ENCODE measurements around the gene KIAA1614.

Gene KIAA1614

DNA sequence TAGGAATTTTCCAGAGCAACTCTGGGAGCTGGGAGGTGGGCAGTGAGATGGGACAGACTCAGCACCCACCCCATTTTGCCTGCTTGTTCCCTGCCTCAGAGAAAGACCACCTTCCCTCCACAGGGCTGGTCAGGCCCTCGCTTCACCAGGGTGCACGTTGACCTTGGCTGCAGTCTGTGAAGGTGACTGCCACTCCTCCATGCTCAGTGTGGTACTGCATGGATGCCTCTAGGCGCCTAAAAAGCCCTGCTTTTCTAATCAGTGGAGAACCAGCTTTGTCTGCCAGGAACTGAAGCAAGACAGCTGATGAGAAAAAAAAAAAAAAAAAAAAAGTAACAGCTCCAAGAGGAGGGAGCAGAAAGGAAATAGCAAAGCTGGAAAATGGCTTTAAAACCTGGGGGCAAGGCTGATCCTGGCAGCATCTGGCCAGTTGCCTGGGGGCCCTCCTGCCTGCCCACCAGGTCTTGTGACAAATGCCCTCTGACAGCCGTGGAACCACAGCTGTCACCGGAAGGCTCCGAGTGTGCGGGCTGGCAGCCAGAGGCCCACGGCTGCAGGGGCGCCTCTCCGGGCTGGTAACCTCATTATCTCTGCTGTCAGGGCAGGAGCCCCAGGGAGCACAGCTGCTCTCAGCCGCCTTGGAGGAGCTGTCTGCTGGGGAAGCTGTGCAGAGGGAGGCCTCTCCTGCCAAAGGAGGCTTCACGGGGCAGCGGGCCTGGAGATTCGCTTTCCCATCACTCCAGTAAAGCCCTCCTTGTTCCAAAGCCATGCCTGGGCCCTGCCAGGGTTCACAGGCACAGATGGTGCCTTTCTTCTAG, 13.7 kb downstream of the KIAA1614 start:
- H3K9ac ChIP-seq (ENCODE audit: low read depth, low read length), result no peak overlapping the region
- no peaks in the 10 kb centered on the region for H3K9me3 ChIP-seq (ENCODE audit: control insufficient read depth, insufficient read depth, low read length)
- H3K4me1 ChIP-seq (ENCODE audit: insufficient read depth, low read length), result peaks cover 36% of the 10 kb centered on the region
- no peaks in the 10 kb centered on the region for H3K36me3 ChIP-seq (ENCODE audit: insufficient read depth, low read length)

DNA sequence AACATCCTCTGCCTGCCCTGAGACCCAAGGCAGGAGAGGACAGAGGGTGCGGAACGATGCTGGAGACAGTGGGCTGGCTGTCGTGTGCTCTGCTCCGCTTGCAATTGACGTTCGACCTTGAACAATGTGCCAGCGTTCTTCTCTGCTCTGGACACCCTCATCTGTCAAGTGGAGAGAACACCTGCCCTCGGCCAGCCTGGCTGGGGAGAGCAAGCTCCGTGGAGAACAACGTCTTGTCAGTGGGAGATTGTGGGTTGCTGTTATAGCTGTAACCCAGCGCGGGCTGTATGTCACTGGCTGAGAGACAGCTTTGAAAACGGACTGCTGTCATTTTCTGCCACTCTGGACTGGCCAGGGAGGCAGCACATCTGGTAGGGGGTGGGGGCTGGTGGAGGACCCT, 14.7 kb downstream of the KIAA1614 start:
- H3K9me3 ChIP-seq (ENCODE audit: control insufficient read depth, insufficient read depth, low read length), result no peaks in the 10 kb centered on the region
- H3K9ac ChIP-seq (ENCODE audit: low read depth, low read length), result no peak overlapping the region
- peaks cover 32% of the 10 kb centered on the region for H3K4me1 ChIP-seq (ENCODE audit: insufficient read depth, low read length)
- no peaks in the 10 kb centered on the region for H3K36me3 ChIP-seq (ENCODE audit: insufficient read depth, low read length)

DNA sequence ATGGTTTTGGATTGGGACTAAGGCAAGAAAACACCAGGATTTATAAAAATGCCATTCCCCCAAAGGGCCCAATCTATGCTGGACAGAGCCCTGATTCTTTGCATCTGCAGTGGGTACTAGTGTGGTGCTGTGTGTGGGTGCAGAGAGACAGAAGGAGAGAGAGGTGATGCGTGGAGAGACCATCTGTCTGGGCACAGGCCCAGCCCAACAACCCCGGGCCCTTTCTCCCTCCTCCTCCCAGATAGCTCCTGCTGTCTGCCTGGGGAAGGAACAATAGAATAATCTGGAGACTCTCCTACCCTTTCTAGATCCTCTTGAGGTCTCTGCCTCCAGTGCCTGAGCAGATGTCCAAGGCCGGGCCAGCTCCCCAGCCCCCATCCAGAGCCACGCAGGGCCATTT, 15.1 kb downstream of the KIAA1614 start:
- Histone ChIP-seq H3K9me3 (ENCODE audit: control insufficient read depth, insufficient read depth, low read length) (no peaks in the 10 kb centered on the region), H3K4me1 (ENCODE audit: insufficient read depth, low read length) (peaks cover 27% of the 10 kb centered on the region), H3K36me3 (ENCODE audit: insufficient read depth, low read length) (no peaks in the 10 kb centered on the region; the same call in 1 of the 2 replicates), H3K9ac (ENCODE audit: low read depth, low read length) (no peak overlapping the region)

GRCh38 chr1:180928331-180929230, 15.9 kb downstream of the KIAA1614 start:
- no peaks in the 10 kb centered on the region; the same call in 1 of the 2 replicates for H3K36me3 ChIP-seq (ENCODE audit: insufficient read depth, low read length)
- no peaks in the 10 kb centered on the region for H3K9me3 ChIP-seq (ENCODE audit: control insufficient read depth, insufficient read depth, low read length)
- H3K9ac ChIP-seq (ENCODE audit: low read depth, low read length), result no peak overlapping the region
- H3K4me1 ChIP-seq (ENCODE audit: insufficient read depth, low read length), result peaks cover 24% of the 10 kb centered on the region

DNA sequence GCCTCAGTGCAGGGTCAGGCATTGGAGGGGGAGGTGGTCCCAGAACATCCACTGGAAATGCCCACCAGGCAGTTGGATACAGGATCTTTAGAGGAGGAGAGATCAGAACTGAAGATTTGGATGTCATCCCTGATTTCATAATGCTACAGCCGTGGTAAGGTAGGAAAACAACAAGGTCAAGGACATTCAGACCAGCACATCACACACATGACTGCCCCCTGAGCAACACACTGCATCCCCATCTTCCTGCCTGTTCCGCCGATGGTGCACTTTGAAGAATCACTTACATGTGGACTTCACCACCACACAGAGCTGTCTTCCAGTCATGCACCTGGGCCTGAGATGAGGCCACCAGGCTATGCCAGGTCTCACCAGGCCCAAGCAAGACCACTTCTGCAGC, 16.7 kb downstream of the KIAA1614 start:
- Histone ChIP-seq H3K36me3 (ENCODE audit: insufficient read depth, low read length) (no peaks in the 10 kb centered on the region; the same call in 1 of the 2 replicates), H3K9ac (ENCODE audit: low read depth, low read length) (no peak overlapping the region), H3K4me1 (ENCODE audit: insufficient read depth, low read length) (peaks cover 15% of the 10 kb centered on the region), H3K9me3 (ENCODE audit: control insufficient read depth, insufficient read depth, low read length) (no peaks in the 10 kb centered on the region)

GRCh38 chr1:180930687-180931086, 18.0 kb downstream of the KIAA1614 start:
- Histone ChIP-seq H3K9ac (ENCODE audit: low read depth, low read length) (no peak overlapping the region), H3K36me3 (ENCODE audit: insufficient read depth, low read length) (no peaks in the 10 kb centered on the region; the same call in 1 of the 2 replicates), H3K4me1 (ENCODE audit: insufficient read depth, low read length) (peaks cover 5% of the 10 kb centered on the region), H3K9me3 (ENCODE audit: control insufficient read depth, insufficient read depth, low read length) (no peaks in the 10 kb centered on the region)

- H3K4me1 ChIP-seq (ENCODE audit: insufficient read depth, low read length), result no peaks in the 10 kb centered on the region
- H3K9ac ChIP-seq (ENCODE audit: low read depth, low read length), result no peak overlapping the region
- no peaks in the 10 kb centered on the region for H3K9me3 ChIP-seq (ENCODE audit: control insufficient read depth, insufficient read depth, low read length)
- H3K36me3 ChIP-seq (ENCODE audit: insufficient read depth, low read length), result no peaks in the 10 kb centered on the region; the same call in 1 of the 2 replicates
These were observed 18.8 kb downstream of the KIAA1614 start for GRCh38 chr1:180931529-180931928.

DNA sequence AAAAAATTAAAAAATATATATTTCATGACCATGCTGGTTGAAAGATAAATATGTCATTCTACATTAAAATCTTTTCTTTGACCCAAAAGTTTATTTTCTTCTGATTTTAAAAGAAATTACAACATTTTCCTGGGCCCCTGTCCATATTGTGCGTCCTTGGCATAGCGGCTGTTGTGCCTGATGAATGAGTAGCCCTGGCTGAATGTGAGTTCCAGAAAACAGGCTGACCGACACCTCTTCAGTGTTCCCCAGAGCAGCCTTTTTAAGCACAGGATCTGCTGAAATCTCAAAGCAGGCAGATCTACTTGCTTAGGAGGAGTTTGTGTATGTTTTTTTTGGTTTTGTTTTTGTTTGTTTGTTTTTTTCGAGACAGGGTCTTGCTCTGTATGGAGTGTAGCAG, 19.7 kb downstream of the KIAA1614 start:
- H3K9me3 ChIP-seq (ENCODE audit: control insufficient read depth, insufficient read depth, low read length), result no peaks in the 10 kb centered on the region
- no peaks in the 10 kb centered on the region for H3K4me1 ChIP-seq (ENCODE audit: insufficient read depth, low read length)
- no peaks in the 10 kb centered on the region; the same call in 1 of the 2 replicates for H3K36me3 ChIP-seq (ENCODE audit: insufficient read depth, low read length)
- H3K9ac ChIP-seq (ENCODE audit: low read depth, low read length), result no peak overlapping the region

GRCh38 chr1:180933141-180933540, 20.4 kb downstream of the KIAA1614 start:
- no peaks in the 10 kb centered on the region for H3K4me1 ChIP-seq (ENCODE audit: insufficient read depth, low read length)
- H3K36me3 ChIP-seq (ENCODE audit: insufficient read depth, low read length), result no peaks in the 10 kb centered on the region; the same call in 1 of the 2 replicates
- no peak overlapping the region for H3K9ac ChIP-seq (ENCODE audit: low read depth, low read length)
- H3K9me3 ChIP-seq (ENCODE audit: control insufficient read depth, insufficient read depth, low read length), result no peaks in the 10 kb centered on the region

GRCh38 chr1:180934563-180934962, 21.9 kb downstream of the KIAA1614 start:
- Histone ChIP-seq H3K4me1 (ENCODE audit: insufficient read depth, low read length) (no peaks in the 10 kb centered on the region), H3K9ac (ENCODE audit: low read depth, low read length) (no peak overlapping the region), H3K36me3 (ENCODE audit: insufficient read depth, low read length) (no peaks in the 10 kb centered on the region; the same call in 1 of the 2 replicates), H3K9me3 (ENCODE audit: control insufficient read depth, insufficient read depth, low read length) (no peaks in the 10 kb centered on the region)

DNA sequence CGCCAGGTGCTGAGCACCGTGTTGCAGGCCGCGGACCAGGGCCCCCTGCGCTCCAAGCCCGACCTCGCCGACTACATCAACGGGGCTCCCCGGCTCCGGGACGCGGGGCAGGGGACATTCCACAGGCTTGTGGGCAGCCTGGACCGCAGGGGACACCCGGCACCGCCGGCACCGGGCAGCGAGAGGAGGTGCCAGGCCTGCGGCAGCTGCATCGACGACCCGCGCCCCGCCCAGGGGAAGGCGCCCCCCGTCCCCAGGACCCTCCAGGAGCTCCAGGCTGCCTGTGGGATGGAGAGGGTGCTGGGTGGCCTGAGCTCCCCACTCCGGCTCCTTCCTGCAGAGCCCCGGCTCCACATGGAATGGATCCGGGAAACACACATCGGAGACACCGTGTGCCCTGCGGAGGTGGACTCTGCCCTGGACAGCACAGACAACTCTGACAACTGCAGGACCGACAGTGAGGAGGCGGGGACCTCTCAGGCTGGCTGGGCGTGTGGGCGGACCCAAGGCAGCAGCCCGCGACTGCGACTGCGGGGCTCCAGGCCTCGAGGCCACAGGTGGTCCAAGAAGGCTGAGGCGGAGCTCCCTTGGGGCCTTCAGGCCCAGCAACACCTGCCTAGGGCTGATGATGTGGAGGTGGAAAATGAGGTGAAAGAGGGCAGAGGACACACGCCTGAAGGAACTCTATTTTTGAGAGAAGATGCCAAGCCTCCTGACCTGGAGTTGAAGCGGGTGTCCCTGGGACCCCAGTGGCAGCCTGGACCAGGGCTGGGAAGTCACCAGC, 22.8 kb downstream of the KIAA1614 start:
- H3K4me1 ChIP-seq (ENCODE audit: insufficient read depth, low read length), result no peaks in the 10 kb centered on the region
- no peaks in the 10 kb centered on the region for H3K9me3 ChIP-seq (ENCODE audit: control insufficient read depth, insufficient read depth, low read length)

DNA sequence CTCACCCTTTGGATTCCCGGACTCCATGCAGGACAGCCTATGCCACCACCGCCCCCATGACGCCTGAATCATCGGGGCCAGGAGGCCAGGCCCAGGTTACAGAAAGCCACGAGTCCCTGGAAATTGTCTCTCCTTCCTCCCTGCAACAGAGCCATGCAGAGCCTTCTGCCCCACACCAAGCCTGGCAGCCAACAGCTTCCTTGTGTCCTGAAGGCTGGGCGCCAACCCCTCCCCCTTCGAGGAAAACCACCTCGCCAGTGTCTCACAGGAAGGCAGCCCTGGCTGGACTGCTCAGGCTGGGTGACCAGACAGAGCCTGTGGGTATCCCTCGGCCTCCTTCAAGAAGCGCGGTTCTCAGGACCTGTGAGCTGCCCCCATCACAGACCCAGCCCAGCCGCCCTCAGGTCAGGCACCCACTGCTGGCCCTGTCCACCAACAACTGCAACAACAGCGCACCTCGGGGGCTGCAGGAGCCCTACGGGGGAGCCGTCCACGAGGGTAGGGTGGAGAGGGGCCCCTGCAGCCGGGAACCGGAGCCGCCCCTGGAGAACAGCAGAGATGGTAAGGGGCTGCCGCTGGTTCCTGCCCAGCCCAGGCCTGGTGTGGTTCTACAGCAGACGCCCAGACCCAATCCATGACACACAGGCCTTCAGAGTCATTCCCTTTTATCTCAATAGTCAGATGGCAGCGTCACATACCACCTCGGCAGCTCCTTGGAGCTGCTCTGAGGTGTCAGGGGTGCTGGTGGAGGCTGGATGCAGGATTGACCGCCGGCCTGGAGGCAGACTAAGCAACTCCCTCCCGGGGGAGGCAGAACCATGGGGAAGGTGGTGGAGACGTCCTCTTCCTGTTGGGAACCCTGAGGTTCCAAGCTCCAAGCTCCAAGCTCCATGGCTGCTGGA, 23.7 kb downstream of the KIAA1614 start:
- Histone ChIP-seq H3K9ac (ENCODE audit: low read depth, low read length) (no peak overlapping the region), H3K4me1 (ENCODE audit: insufficient read depth, low read length) (no peaks in the 10 kb centered on the region), H3K9me3 (ENCODE audit: control insufficient read depth, insufficient read depth, low read length) (no peaks in the 10 kb centered on the region), H3K36me3 (ENCODE audit: insufficient read depth, low read length) (no peaks in the 10 kb centered on the region; the same call in 1 of the 2 replicates)

More for the DNA sequence above, 22.8 kb downstream of the KIAA1614 start:
- Histone ChIP-seq H3K9ac (ENCODE audit: low read depth, low read length) (no peak overlapping the region), H3K36me3 (ENCODE audit: insufficient read depth, low read length) (no peaks in the 10 kb centered on the region; the same call in 1 of the 2 replicates)

GRCh38 chr1:180937012-180937372, 24.3 kb downstream of the KIAA1614 start:
- H3K4me1 ChIP-seq (ENCODE audit: insufficient read depth, low read length), result no peaks in the 10 kb centered on the region
- H3K9ac ChIP-seq (ENCODE audit: low read depth, low read length), result no peak overlapping the region
- no peaks in the 10 kb centered on the region for H3K9me3 ChIP-seq (ENCODE audit: control insufficient read depth, insufficient read depth, low read length)
- H3K36me3 ChIP-seq (ENCODE audit: insufficient read depth, low read length), result no peaks in the 10 kb centered on the region; the same call in 1 of the 2 replicates

Data from ES-I3 (cell line).